HepG2 (cell line): ENCODE data around the gene MYOF. TPM values are rescaled to one million over a fixed set of nuclear protein-coding genes. Genes with fewer than 3 reads are reported as not detected.

Experiments
- ATAC-seq: fragments of 200-7000 bp; cut with Tn5 transposase; 3 replicates; pipeline ENCODE4 v1.9.1; 2020; ENCODE audit warnings: mild to moderate bottlenecking, moderate library complexity
- BruUV-seq: library from RNA; stranded (reverse); fragments of 400-500 nt; replicated peaks from 2 replicates; lab custom pipeline; 2021; lab: Mats Ljungman, UMichigan
- CTCF ChIA-PET: fragments of 300-600 bp; formaldehyde crosslinking; extraction: SDS; loops from one replicate; lab custom pipeline; 2021; ENCODE audit warnings: low total read pairs, inconsistent platforms, low intra/inter-chr PET ratio; lab: Yijun Ruan, JAX
- POLR2A ChIA-PET: fragments of 350-600 bp; sonication (Branson Sonifier 250); formaldehyde crosslinking; loops from one replicate; lab custom pipeline; 2020; ENCODE audit warnings: antibody characterized with exemption, inconsistent platforms; lab: Yijun Ruan, JAX
- DNase-seq: peaks from one replicate; pipeline ENCODE4 v3.0.0-alpha.2; 2015; ENCODE audit warnings: low spot score
- FAIRE-seq: peaks from 3 replicates; lab custom pipeline; 2011; peaks lifted over from hg19 to GRCh38; lab: Jason Lieb, UNC
- H2AFZ ChIP-seq: one replicate; pipeline ENCODE4 v1.6.1; 2011; ENCODE audit warnings: low read length, inconsistent platforms
- H3K27ac ChIP-seq: fragments of 300-600 bp; 3 replicates; pipeline ENCODE4 v1.8.0; 2011; ENCODE audit warnings: mixed run types, mild to moderate bottlenecking, mixed read lengths, low read length, inconsistent platforms; ENCODE audit not compliant: insufficient read depth; ENCODE audit errors: extremely low read length
- H3K27me3 ChIP-seq, 2 experiments: fragments of 200-600 bp in 1 of 2; 2 replicates in 1 of 2; 3 replicates in 1 of 2; pipeline versions ENCODE4 v1.6.0 to v1.8.0; 2011; ENCODE audit warnings: low read length in 2 of 2, mild to moderate bottlenecking in 2 of 2, moderate library complexity in 2 of 2, inconsistent platforms in 1 of 2; ENCODE audit not compliant: insufficient read depth in 2 of 2, control insufficient read depth in 1 of 2
- H3K36me3 ChIP-seq, 2 experiments: fragments of 200-600 bp in 1 of 2; replicated peaks in 1 of 2; 2 replicates in 1 of 2; 3 replicates in 1 of 2; pipeline versions ENCODE4 v1.5.1 to v1.8.0; 2011; ENCODE audit warnings: low read length in 2 of 2, inconsistent platforms in 1 of 2; ENCODE audit not compliant: insufficient read depth in 2 of 2, control insufficient read depth in 1 of 2
- H3K4me1 ChIP-seq: 2 replicates; pipeline ENCODE4 v1.5.1; 2012; ENCODE audit warnings: low read length, inconsistent platforms; ENCODE audit not compliant: insufficient read depth
- H3K4me2 ChIP-seq: 2 replicates; pipeline ENCODE4 v1.6.0; 2011; ENCODE audit warnings: low read depth, low read length, inconsistent platforms
- H3K4me3 ChIP-seq, 3 experiments: fragments of 200-600 bp in 1 of 3; sonication (generic), shearing (Covaris generic) in 1 of 3; replicated peaks in 1 of 3; 2 replicates each; pipeline ENCODE4 v1.5.1; 2011 to 2016; ENCODE audit warnings: low read length in 3 of 3, inconsistent platforms in 2 of 3, low read depth in 2 of 3, mild to moderate bottlenecking in 2 of 3, control low read depth in 1 of 3, mixed read lengths in 1 of 3; ENCODE audit not compliant: insufficient read depth in 1 of 3
- H3K79me2 ChIP-seq: one replicate; pipeline ENCODE4 v1.6.1; 2011; ENCODE audit warnings: low read length, inconsistent platforms; ENCODE audit not compliant: insufficient read depth
- H3K9ac ChIP-seq: 2 replicates; pipeline ENCODE4 v1.6.0; 2011; ENCODE audit warnings: mild to moderate bottlenecking, low read depth, low read length, inconsistent platforms; ENCODE audit not compliant: insufficient read depth
- H3K9me3 ChIP-seq: 2 replicates; pipeline ENCODE4 v1.5.1; 2012; ENCODE audit warnings: mild to moderate bottlenecking, low read length
- H4K20me1 ChIP-seq: 2 replicates; pipeline ENCODE4 v1.6.0; 2011; ENCODE audit warnings: inconsistent platforms, mild to moderate bottlenecking, low read length, moderate library complexity; ENCODE audit not compliant: insufficient read depth
- ARNTL ChIP-seq: sonication (generic); formaldehyde crosslinking; IDR thresholded peaks from 2 replicates; pipeline ENCODE4 v1.4.0; 2020; ENCODE audit warnings: mild to moderate bottlenecking, missing genetic modification reagents
- NAIF1 ChIP-seq: sonication (generic); formaldehyde crosslinking; IDR thresholded peaks from 2 replicates; pipeline ENCODE4 v1.5.0; 2020; ENCODE audit warnings: mild to moderate bottlenecking, missing genetic modification reagents, borderline replicate concordance
- POLR2G ChIP-seq: fragments of 200-400 bp; formaldehyde crosslinking; IDR thresholded peaks from 2 replicates; pipeline ENCODE4 v1.6.1; 2018; ENCODE audit warnings: mild to moderate bottlenecking, low read depth, low read length, moderate library complexity
- ZBTB21 ChIP-seq: sonication (generic); formaldehyde crosslinking; IDR thresholded peaks from 2 replicates; pipeline ENCODE4 v1.4.0; 2020; ENCODE audit warnings: missing genetic modification reagents
- ZNF235 ChIP-seq: sonication (generic); formaldehyde crosslinking; IDR thresholded peaks from 2 replicates; pipeline ENCODE4 v1.8.1; 2023; ENCODE audit warnings: mild to moderate bottlenecking, missing genetic modification reagents, borderline replicate concordance
- ZNF761 ChIP-seq: sonication (generic); formaldehyde crosslinking; conservative IDR thresholded peaks from 2 replicates; pipeline ENCODE4 v1.4.0; 2020; ENCODE audit warnings: mild to moderate bottlenecking, missing genetic modification reagents
- ZNF780A ChIP-seq: sonication (generic); formaldehyde crosslinking; IDR thresholded peaks from 2 replicates; pipeline ENCODE4 v1.8.0; 2022; ENCODE audit warnings: mild to moderate bottlenecking, missing genetic modification reagents, moderate library complexity
- ZNF792 ChIP-seq: IDR thresholded peaks from 2 replicates; pipeline ENCODE4 v1.6.1; 2016
- ZNF850 ChIP-seq: sonication (generic); formaldehyde crosslinking; conservative IDR thresholded peaks from 2 replicates; pipeline ENCODE4 v1.9.0; 2021; ENCODE audit warnings: mild to moderate bottlenecking, missing genetic modification reagents
- WGBS: methylation state at CpG from one replicate; pipeline ENCODE4 v1.1.6; 2017; ENCODE audit warnings: low lambda C conversion rate; 5-methylcytosine and 5-hydroxymethylcytosine counted together
- in situ Hi-C: cut with HindIII; loops from 2 replicates; pipeline ENCODE4 v1.10.0; 2017; ENCODE audit warnings: low pct_unique_long_range_greater_than_20kb; ENCODE audit not compliant: extremely low pct_ligation_motif_present
- intact Hi-C: fragments of 100-400 bp; cut with micrococcal nuclease; formaldehyde crosslinking; loops from one replicate; pipeline ENCODE4 v1.10.0; 2022; ENCODE audit not compliant: unreplicated experiment
- polyA plus RNA-seq, 8 experiments: library from polyadenylated mRNA; depleted of rRNA in 3 of 8; stranded (reverse) in 7 of 8; unstranded in 1 of 8; fragments of >200 nt; fragmentation: Illumina TruSeq in 4 of 8; extraction: Trizol in 4 of 8; gene quantifications; 2 replicates each; pipeline versions ENCODE4 v1.2.1 to v1.2.3, GENCODE V29; 2011 to 2016; ENCODE audit warnings: low read depth in 4 of 8, missing spikeins in 1 of 8, mixed read lengths in 1 of 8; ENCODE audit not compliant: insufficient read depth in 1 of 8
- total RNA-seq, 5 experiments: library from RNA; depleted of rRNA; stranded (reverse); fragments of >200 nt; fragmentation: Illumina TruSeq; extraction: Trizol; gene quantifications; 2 replicates each; pipeline ENCODE4 v1.2.3, GENCODE V29; 2016; ENCODE audit warnings: low read depth in 1 of 5
- TF ChIP-seq, protein P1 (sequence below): sonication (generic); formaldehyde crosslinking; IDR thresholded peaks from 2 replicates; pipeline ENCODE4 v1.4.0; 2020; ENCODE audit warnings: missing genetic modification reagents
- TF ChIP-seq, protein P2 (sequence below): sonication (generic); formaldehyde crosslinking; IDR thresholded peaks from 2 replicates; pipeline ENCODE4 v1.8.1; 2023; ENCODE audit warnings: mild to moderate bottlenecking, inconsistent platforms, moderate library complexity, missing genetic modification reagents, borderline replicate concordance
- TF ChIP-seq, protein P3 (sequence below): sonication (generic); formaldehyde crosslinking; IDR thresholded peaks from 2 replicates; pipeline ENCODE4 v1.9.0; 2021; ENCODE audit warnings: missing genetic modification reagents, borderline replicate concordance
- TF ChIP-seq, protein P4 (sequence below): sonication (generic); formaldehyde crosslinking; IDR thresholded peaks from 2 replicates; pipeline ENCODE4 v1.9.0; 2021; ENCODE audit warnings: missing genetic modification reagents, mild to moderate bottlenecking, borderline replicate concordance

MYOF gene
- total and polyA plus RNA-seq, 2 of the 13 experiments (the other 11 are each of a cell fraction or from before 2014, with no cell fraction given): 0.18 to 0.42 TPM

DNA sequence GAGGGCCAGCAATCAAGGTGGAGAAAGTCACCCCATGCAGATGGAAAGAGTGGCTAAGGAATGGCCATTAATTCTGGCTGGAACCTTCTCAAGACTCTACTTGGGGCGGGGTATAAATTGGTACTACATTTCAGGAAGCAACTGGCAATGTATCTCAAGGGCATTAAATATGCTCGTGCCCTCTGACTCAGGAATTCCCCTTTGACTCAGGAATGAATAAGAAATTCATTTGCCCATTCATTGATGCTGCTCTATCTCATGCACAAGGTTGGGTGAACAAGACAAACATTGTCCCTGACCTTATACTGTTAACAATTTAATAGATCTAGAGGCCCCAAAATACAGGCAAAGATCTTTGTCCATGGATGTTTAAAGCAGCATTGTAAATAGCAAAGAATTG is 188.1 kb downstream of the MYOF start:
- Histone ChIP-seq H3K4me1 (no peaks in the 10 kb centered on the region), H3K9ac (no peak overlapping the region), H3K27me3 (no peaks in the 10 kb centered on the region; a peak in 1 of 5 replicates), H3K4me3 (no peak overlapping the region), H3K4me2 (no peak overlapping the region), H3K79me2 (no peaks in the 10 kb centered on the region), H3K36me3 (no peaks in the 10 kb centered on the region), H2AFZ (no peak overlapping the region), H3K9me3 (no peaks in the 10 kb centered on the region), H4K20me1 (no peaks in the 10 kb centered on the region), H3K27ac (no peak overlapping the region)
- FAIRE-seq (no peak), ATAC-seq (no peak), DNase-seq (no peak)
- CTCF ChIA-PET: no interaction called here
- intact Hi-C loops: no loop called here
- no TSS peak for BruUV-seq
- WGBS: 14% methylated on average over 2 of the region's 2 CpGs
- in situ Hi-C loops: loop anchor here (10.0 kb wide), 1 partner anchor 219 kb away; the partner anchor contains the start of gene CYP26A1
- POLR2A ChIA-PET: no interaction called here
- TF ChIP-seq ZNF850 (CRISPR knock-in tag): no peak
- TF ChIP-seq ZNF235 (CRISPR knock-in tag): no peak
- TF ChIP-seq, protein P1, sequence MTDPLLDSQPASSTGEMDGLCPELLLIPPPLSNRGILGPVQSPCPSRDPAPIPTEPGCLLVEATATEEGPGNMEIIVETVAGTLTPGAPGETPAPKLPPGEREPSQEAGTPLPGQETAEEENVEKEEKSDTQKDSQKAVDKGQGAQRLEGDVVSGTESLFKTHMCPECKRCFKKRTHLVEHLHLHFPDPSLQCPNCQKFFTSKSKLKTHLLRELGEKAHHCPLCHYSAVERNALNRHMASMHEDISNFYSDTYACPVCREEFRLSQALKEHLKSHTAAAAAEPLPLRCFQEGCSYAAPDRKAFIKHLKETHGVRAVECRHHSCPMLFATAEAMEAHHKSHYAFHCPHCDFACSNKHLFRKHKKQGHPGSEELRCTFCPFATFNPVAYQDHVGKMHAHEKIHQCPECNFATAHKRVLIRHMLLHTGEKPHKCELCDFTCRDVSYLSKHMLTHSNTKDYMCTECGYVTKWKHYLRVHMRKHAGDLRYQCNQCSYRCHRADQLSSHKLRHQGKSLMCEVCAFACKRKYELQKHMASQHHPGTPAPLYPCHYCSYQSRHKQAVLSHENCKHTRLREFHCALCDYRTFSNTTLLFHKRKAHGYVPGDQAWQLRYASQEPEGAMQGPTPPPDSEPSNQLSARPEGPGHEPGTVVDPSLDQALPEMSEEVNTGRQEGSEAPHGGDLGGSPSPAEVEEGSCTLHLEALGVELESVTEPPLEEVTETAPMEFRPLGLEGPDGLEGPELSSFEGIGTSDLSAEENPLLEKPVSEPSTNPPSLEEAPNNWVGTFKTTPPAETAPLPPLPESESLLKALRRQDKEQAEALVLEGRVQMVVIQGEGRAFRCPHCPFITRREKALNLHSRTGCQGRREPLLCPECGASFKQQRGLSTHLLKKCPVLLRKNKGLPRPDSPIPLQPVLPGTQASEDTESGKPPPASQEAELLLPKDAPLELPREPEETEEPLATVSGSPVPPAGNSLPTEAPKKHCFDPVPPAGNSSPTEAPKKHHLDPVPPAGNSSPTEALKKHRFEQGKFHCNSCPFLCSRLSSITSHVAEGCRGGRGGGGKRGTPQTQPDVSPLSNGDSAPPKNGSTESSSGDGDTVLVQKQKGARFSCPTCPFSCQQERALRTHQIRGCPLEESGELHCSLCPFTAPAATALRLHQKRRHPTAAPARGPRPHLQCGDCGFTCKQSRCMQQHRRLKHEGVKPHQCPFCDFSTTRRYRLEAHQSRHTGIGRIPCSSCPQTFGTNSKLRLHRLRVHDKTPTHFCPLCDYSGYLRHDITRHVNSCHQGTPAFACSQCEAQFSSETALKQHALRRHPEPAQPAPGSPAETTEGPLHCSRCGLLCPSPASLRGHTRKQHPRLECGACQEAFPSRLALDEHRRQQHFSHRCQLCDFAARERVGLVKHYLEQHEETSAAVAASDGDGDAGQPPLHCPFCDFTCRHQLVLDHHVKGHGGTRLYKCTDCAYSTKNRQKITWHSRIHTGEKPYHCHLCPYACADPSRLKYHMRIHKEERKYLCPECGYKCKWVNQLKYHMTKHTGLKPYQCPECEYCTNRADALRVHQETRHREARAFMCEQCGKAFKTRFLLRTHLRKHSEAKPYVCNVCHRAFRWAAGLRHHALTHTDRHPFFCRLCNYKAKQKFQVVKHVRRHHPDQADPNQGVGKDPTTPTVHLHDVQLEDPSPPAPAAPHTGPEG (CRISPR knock-in tag): no peak
- TF ChIP-seq, protein P2, sequence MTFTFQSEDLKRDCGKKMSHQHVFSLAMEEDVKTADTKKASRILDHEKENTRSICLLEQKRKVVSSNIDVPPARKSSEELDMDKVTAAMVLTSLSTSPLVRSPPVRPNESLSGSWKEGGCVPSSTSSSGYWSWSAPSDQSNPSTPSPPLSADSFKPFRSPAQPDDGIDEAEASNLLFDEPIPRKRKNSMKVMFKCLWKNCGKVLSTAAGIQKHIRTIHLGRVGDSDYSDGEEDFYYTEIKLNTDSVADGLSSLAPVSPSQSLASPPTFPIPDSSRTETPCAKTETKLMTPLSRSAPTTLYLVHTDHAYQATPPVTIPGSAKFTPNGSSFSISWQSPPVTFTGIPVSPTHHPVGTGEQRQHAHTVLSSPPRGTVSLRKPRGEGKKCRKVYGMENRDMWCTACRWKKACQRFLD (CRISPR knock-in tag): no peak
- TF ChIP-seq, protein P3, sequence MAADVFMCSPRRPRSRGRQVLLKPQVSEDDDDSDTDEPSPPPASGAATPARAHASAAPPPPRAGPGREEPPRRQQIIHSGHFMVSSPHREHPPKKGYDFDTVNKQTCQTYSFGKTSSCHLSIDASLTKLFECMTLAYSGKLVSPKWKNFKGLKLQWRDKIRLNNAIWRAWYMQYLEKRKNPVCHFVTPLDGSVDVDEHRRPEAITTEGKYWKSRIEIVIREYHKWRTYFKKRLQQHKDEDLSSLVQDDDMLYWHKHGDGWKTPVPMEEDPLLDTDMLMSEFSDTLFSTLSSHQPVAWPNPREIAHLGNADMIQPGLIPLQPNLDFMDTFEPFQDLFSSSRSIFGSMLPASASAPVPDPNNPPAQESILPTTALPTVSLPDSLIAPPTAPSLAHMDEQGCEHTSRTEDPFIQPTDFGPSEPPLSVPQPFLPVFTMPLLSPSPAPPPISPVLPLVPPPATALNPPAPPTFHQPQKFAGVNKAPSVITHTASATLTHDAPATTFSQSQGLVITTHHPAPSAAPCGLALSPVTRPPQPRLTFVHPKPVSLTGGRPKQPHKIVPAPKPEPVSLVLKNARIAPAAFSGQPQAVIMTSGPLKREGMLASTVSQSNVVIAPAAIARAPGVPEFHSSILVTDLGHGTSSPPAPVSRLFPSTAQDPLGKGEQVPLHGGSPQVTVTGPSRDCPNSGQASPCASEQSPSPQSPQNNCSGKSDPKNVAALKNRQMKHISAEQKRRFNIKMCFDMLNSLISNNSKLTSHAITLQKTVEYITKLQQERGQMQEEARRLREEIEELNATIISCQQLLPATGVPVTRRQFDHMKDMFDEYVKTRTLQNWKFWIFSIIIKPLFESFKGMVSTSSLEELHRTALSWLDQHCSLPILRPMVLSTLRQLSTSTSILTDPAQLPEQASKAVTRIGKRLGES (CRISPR knock-in tag): no peak
- TF ChIP-seq ZNF792 (CRISPR knock-in tag): no peak
- no peak for TF ChIP-seq NAIF1
- TF ChIP-seq ARNTL (CRISPR knock-in tag): no peak
- TF ChIP-seq POLR2G: no peak
- no peak for TF ChIP-seq ZNF780A
- TF ChIP-seq ZBTB21 (CRISPR knock-in tag): no peak
- no peak for TF ChIP-seq ZNF761 (CRISPR knock-in tag)
- TF ChIP-seq, protein P4, sequence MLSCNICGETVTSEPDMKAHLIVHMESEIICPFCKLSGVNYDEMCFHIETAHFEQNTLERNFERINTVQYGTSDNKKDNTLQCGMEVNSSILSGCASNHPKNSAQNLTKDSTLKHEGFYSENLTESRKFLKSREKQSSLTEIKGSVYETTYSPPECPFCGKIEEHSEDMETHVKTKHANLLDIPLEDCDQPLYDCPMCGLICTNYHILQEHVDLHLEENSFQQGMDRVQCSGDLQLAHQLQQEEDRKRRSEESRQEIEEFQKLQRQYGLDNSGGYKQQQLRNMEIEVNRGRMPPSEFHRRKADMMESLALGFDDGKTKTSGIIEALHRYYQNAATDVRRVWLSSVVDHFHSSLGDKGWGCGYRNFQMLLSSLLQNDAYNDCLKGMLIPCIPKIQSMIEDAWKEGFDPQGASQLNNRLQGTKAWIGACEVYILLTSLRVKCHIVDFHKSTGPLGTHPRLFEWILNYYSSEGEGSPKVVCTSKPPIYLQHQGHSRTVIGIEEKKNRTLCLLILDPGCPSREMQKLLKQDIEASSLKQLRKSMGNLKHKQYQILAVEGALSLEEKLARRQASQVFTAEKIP (CRISPR knock-in tag): no peak
